GM21360 (cell line): ENCODE data around the gene NSUN7.

Source experiments
- ATAC-seq: cut with Tn5 transposase; IDR thresholded peaks from one replicate; pipeline ENCODE4 v1.9.1; 2021; ENCODE audit warnings: mild to moderate bottlenecking, moderate library complexity; ENCODE audit not compliant: unreplicated experiment

Gene NSUN7

DNA sequence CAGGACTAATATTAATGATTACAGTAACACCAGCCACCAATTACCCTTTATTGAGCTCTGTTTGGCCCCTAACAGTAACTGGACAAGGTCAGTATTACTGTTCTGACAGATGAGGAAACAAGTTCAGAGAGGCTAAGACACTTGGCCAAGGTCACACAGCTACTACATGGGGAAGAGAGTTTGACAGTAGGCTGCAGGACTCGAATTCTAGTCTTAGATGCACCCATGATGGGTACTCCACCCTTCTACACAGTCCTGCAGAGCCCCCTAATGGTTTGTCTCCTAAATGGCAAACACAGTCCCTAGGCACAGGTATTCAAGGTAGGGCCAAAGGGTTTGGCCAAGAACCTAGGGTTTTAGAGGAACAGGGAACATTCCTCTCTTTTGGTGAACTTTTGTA, 93.9 kb downstream of the NSUN7 start:
- ATAC-seq = no peak

DNA sequence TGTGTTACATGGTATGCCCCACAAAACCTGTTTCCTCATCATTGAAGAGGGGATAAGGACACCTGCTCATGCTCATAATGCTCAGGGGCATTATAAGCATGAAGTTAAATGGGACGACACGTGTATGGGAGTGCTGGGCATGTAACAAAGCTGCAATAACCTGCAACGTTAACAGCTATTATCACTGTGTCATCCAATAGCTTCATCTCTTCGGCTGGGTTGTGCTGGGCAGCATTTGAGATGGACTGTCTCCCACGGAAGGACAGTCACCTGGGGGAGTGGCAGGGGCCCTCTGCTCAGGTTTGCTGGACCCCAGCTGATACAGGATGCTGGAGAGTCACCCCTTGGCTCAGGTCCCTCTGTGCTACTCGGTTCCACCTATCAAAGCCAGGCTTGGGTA, 94.5 kb downstream of the NSUN7 start:
- no peak for ATAC-seq

- no peak for ATAC-seq
These were observed 95.5 kb downstream of the NSUN7 start for GRCh38 chr4:40845154-40845835.

DNA sequence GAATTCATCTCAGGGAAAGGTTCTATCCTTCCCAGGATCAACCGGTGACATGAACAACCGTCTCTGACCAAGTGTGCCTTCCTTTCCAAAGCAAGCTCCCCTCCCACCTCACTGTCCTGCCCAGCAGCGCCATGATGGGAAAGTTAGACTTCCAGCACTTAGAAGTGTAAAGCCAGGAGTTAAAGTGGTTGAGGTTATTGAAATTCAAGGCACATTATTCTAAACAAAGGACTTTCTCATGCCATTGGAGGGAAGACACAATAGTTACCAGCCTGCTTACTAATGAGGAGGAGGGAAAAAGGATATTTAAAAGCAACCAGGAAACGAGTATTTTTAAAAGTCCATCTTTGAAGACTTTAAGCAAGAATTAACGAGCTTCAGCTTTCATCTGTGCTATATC, 96.8 kb downstream of the NSUN7 start:
- no peak for ATAC-seq

- no peak for ATAC-seq
These were observed 98.5 kb downstream of the NSUN7 start for GRCh38 chr4:40848251-40848650.

- ATAC-seq = no peak
These were observed 99.2 kb downstream of the NSUN7 start for GRCh38 chr4:40848940-40849339.

GRCh38 chr4:40850496-40850895, 100.7 kb downstream of the NSUN7 start:
- ATAC-seq = no peak

DNA sequence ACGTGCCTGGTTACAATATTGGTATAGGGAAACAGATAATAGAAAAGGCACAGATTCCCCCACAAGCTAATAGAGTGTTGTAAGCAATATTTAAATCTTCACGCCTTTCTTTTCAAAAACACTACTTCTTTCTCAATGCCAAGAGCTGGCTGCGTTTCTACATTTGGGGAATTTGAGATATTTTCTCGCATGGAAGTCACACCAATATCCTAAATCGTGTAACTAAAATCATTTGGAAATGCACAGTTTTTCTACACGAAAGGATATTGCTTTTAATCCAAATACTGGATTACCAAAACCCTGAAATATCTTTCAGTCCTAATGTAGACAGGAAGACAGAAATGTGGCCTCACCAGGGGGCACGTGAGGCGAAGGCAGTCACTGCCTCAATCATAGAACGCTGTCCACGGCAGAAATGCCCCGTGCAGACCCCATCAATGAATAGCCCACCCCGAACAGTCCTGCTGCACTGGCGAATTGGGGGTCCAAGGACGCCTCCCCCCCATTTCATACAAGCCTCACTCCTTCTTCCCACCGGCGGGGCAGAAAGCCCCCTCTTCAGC, 106.6 kb downstream of the NSUN7 start:
- ATAC-seq = no peak

DNA sequence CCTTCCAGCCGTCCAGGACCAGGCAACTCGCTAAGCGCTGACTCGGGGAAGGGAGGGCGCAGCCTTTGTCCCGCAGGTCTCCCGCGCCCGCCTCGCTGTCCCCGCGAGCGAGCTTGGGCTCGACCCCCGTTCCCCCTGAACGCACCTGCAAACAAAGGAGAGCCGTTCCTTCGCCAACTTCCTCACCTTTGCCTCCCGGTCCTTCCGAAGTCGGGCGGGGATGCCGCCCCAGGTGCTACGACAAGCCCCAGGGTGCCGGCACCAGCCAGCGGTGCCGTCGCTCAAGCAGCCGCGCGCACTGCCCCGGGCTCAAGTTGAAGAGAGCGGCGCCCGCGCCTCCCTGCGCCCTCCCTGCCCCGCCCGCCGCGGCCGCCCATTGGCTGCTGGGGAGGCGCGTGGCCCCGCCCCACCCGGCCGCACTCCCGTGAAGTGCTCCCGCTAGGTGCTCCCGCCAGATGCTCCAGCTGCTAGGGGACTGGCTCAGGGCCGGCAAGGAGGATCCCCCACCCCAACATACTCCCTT, 107.1 kb downstream of the NSUN7 start:
- peak; percentile 94 for ATAC-seq

DNA sequence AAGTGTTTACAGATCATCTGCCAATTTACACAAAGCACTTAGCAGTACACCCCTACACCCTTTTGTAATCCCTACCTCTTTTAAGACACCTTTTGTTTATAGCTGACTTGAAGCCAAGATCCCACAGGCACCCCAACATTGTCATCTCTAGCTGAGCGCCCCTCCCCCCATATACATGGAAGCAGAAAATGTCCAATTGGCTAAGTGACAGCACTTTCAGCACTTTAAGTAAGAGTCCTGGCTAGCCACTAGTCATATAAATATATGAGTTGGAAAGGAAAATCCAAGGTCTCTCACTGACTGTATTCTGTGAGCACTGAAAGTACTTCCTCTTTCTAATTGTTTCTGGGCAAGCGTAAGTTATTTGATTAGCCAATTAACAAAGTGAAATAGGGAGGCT, 108.2 kb downstream of the NSUN7 start:
- ATAC-seq = no peak

GRCh38 chr4:40858962-40859361, 109.2 kb downstream of the NSUN7 start:
- no peak for ATAC-seq
